Testis (tissue), 3 donors: ENCODE data around the gene AASS. TPM values are rescaled to one million over a fixed set of nuclear protein-coding genes. Genes with fewer than 3 reads are reported as not detected.

Experiments used
- DNase-seq: peaks from one replicate; pipeline ENCODE4 v3.0.0-alpha.2; 2019
- H3K27ac ChIP-seq, 2 donors: fragments of 200-600 bp; sonication (generic); one replicate each; pipeline ENCODE4 v1.5.1; 2019
- H3K27me3 ChIP-seq: fragments of 200-600 bp; sonication (generic); one replicate; pipeline ENCODE4 v1.5.1; 2019
- H3K36me3 ChIP-seq: fragments of 200-600 bp; sonication (generic); one replicate; pipeline ENCODE4 v1.5.1; 2017; ENCODE audit warnings: low read depth; ENCODE audit errors: missing control alignments
- H3K4me1 ChIP-seq: fragments of 200-600 bp; sonication (generic); one replicate; pipeline ENCODE4 v1.5.1; 2019
- H3K4me3 ChIP-seq, 2 donors: fragments of 200-600 bp; sonication (generic); one replicate each; pipeline ENCODE4 v1.5.1; 2017 to 2019
- H3K9me3 ChIP-seq: fragments of 200-600 bp; sonication (generic); one replicate; pipeline ENCODE4 v1.5.1; 2017
- CTCF ChIP-seq, 3 experiments: fragments of 450-650 bp in 2 of 3; fragments of 200-600 bp in 1 of 3; sonication (generic) in 1 of 3; IDR thresholded peaks; one replicate each; pipeline ENCODE4 v1.5.1; 2016 to 2019; ENCODE audit warnings: antibody characterized with exemption in 3 of 3, mild to moderate bottlenecking in 2 of 3, moderate library complexity in 1 of 3
- POLR2A ChIP-seq: fragments of 450-650 bp; IDR thresholded peaks from one replicate; pipeline ENCODE4 v1.6.1; 2017; ENCODE audit warnings: antibody characterized with exemption, mild to moderate bottlenecking, moderate library complexity
- WGBS, 2 donors: methylation state at CpG; one replicate each; pipeline ENCODE4 v1.1.5; 2018; 5-methylcytosine and 5-hydroxymethylcytosine counted together
- intact Hi-C: fragments of 100-400 bp; cut with DNase I; formaldehyde crosslinking; loops from one replicate; pipeline ENCODE4 v1.15.1; 2023; ENCODE audit warnings: low total_unique reads
- polyA plus RNA-seq: library from polyadenylated mRNA; stranded (reverse); fragments of 350-450 nt; fragmentation: Illumina TruSeq; extraction: RNeasy Lipid Tissue Mini Kit (QIAGEN cat#74804); gene quantifications from one replicate; pipeline ENCODE4 v1.2.3, GENCODE V29; 2014; ENCODE audit warnings: low read depth, low replicate concordance; ENCODE audit not compliant: insufficient read depth
- total RNA-seq, 2 donors: library from RNA; depleted of rRNA; stranded (reverse); fragments of >200 nt; gene quantifications; one replicate each; pipeline ENCODE4 v1.2.3, GENCODE V29; 2016

Gene AASS
- total and polyA plus RNA-seq, 3 donors from 2014 or later, result 7.5 to 29.8 (median 29.3) TPM

- 82 to 94% methylated on average over 4 of the region's 4 CpGs for WGBS, 2 donors
Measured at GRCh38 chr7:122095642-122096041, 48.4 kb downstream of the AASS start.

GRCh38 chr7:122094549-122094948, 49.5 kb downstream of the AASS start:
- no peak overlapping the region for H3K27ac ChIP-seq
- no peaks in the 10 kb centered on the region for H3K9me3 ChIP-seq
- H3K27me3 ChIP-seq, result no peaks in the 10 kb centered on the region
- DNase-seq, result no peak
- no peak overlapping the region for H3K4me3 ChIP-seq
- no peaks in the 10 kb centered on the region for H3K4me1 ChIP-seq
- intact Hi-C loops, result no loop called here
- no peak for TF ChIP-seq POLR2A
- TF ChIP-seq CTCF (IDR thresholded peaks at IDR 0.05), result no peak
- WGBS, 2 donors, result 100% methylated on average over 1 of the region's 1 CpG
- no peaks in the 10 kb centered on the region for H3K36me3 ChIP-seq

More at GRCh38 chr7:122095642-122096041, 48.4 kb downstream of the AASS start:
- no peaks in the 10 kb centered on the region for H3K4me1 ChIP-seq
- H3K27me3 ChIP-seq, result no peaks in the 10 kb centered on the region
- intact Hi-C loops, result no loop called here
- no peak for DNase-seq
- H3K9me3 ChIP-seq, result no peaks in the 10 kb centered on the region
- TF ChIP-seq CTCF (IDR thresholded peaks at IDR 0.05) (no peak), POLR2A (no peak)
- no peak overlapping the region for H3K4me3 ChIP-seq
- no peak overlapping the region for H3K27ac ChIP-seq
- no peaks in the 10 kb centered on the region for H3K36me3 ChIP-seq

- Histone ChIP-seq H3K36me3 (no peaks in the 10 kb centered on the region), H3K4me3 (no peak overlapping the region), H3K27me3 (no peaks in the 10 kb centered on the region), H3K4me1 (no peaks in the 10 kb centered on the region), H3K9me3 (no peaks in the 10 kb centered on the region), H3K27ac (no peak overlapping the region)
- WGBS, 2 donors, result 88 to 93% methylated on average over 6 of the region's 6 CpGs
- intact Hi-C loops, result no loop called here
- peak; percentile 53 to 82 (median 53) for TF ChIP-seq CTCF (IDR thresholded peaks at IDR 0.05)
- no peak for TF ChIP-seq POLR2A
- DNase-seq, result peak; percentile 87
Measured at GRCh38 chr7:122092964-122093797, 50.9 kb downstream of the AASS start.

GRCh38 chr7:122082670-122083069, 61.4 kb downstream of the AASS start:
- Histone ChIP-seq H3K36me3 (no peaks in the 10 kb centered on the region), H3K9me3 (no peaks in the 10 kb centered on the region), H3K4me3 (no peak overlapping the region), H3K27ac (no peak overlapping the region), H3K4me1 (no peaks in the 10 kb centered on the region), H3K27me3 (no peaks in the 10 kb centered on the region)
- no peak for TF ChIP-seq POLR2A
- no peak for TF ChIP-seq CTCF (IDR thresholded peaks at IDR 0.05)
- intact Hi-C loops, result no loop called here
- 94 to 95% methylated on average over 2 of the region's 2 CpGs for WGBS, 2 donors
- DNase-seq, result no peak

- no peaks in the 10 kb centered on the region for H3K9me3 ChIP-seq
- H3K36me3 ChIP-seq, result no peaks in the 10 kb centered on the region
Measured at GRCh38 chr7:122082160-122082559, 61.9 kb downstream of the AASS start.

More at GRCh38 chr7:122082160-122082559, 61.9 kb downstream of the AASS start:
- no peak for DNase-seq
- no peak overlapping the region for H3K4me3 ChIP-seq
- intact Hi-C loops, result no loop called here
- no peak overlapping the region for H3K27ac ChIP-seq
- no peaks in the 10 kb centered on the region for H3K4me1 ChIP-seq
- no peak for TF ChIP-seq CTCF (IDR thresholded peaks at IDR 0.05)
- TF ChIP-seq POLR2A, result no peak
- no peaks in the 10 kb centered on the region for H3K27me3 ChIP-seq
